HFFc6 (cell line): ENCODE data around the gene GALNT10. TPM values are rescaled to one million over a fixed set of nuclear protein-coding genes. Genes with fewer than 3 reads are reported as not detected.

Experiments
- DNase-seq: peaks from one replicate; pipeline ENCODE4 v3.0.0-alpha.2; 2018
- H3K27ac Mint-ChIP-seq: 2 replicates; pipeline ENCODE4 v1.8.0; 2020; ENCODE audit warnings: mild to moderate bottlenecking, mixed read lengths
- H3K27me3 Mint-ChIP-seq: 2 replicates; pipeline ENCODE4 v1.8.0; 2021; ENCODE audit warnings: mild to moderate bottlenecking, moderate library complexity, mixed read lengths; ENCODE audit not compliant: insufficient read depth
- H3K36me3 Mint-ChIP-seq: 2 replicates; pipeline ENCODE4 v1.8.0; 2021; ENCODE audit warnings: low read depth, mixed read lengths
- H3K4me1 Mint-ChIP-seq: 2 replicates; pipeline ENCODE4 v1.8.0; 2020; ENCODE audit warnings: low read depth, mixed read lengths
- H3K4me3 Mint-ChIP-seq: 2 replicates; pipeline ENCODE4 v1.8.0; 2020; ENCODE audit warnings: mild to moderate bottlenecking, moderate library complexity, mixed read lengths
- H3K9me3 Mint-ChIP-seq: 2 replicates; pipeline ENCODE4 v1.8.0; 2020; ENCODE audit warnings: mild to moderate bottlenecking, mixed read lengths
- total RNA-seq, 6 experiments: library from RNA; stranded (reverse); fragmentation: NEBNext Ultra II Directional; extraction: Animal tissue kit (Norgen Biotek cat#: 25700); gene quantifications; 2 replicates in 1 of 6; 3 replicates in 5 of 6; pipeline ENCODE4 v1.2.3, GENCODE V29; 2021
- TF ChIP-seq, protein P1 (sequence below): fragments of 200-600 bp; sonication (generic); IDR thresholded peaks from 2 replicates; pipeline ENCODE4 v1.5.0; 2021; ENCODE audit warnings: antibody characterized with exemption, mild to moderate bottlenecking

Gene GALNT10
- total RNA-seq, 6 experiments from 2014 or later, result 129 to 161 (median 157) TPM

- H3K4me3 Mint-ChIP-seq, result peak overlapping the region; percentile 73
- H3K4me1 Mint-ChIP-seq, result peaks cover 78% of the 10 kb centered on the region
- H3K36me3 Mint-ChIP-seq, result peaks cover 41% of the 10 kb centered on the region
- TF ChIP-seq, protein P1, sequence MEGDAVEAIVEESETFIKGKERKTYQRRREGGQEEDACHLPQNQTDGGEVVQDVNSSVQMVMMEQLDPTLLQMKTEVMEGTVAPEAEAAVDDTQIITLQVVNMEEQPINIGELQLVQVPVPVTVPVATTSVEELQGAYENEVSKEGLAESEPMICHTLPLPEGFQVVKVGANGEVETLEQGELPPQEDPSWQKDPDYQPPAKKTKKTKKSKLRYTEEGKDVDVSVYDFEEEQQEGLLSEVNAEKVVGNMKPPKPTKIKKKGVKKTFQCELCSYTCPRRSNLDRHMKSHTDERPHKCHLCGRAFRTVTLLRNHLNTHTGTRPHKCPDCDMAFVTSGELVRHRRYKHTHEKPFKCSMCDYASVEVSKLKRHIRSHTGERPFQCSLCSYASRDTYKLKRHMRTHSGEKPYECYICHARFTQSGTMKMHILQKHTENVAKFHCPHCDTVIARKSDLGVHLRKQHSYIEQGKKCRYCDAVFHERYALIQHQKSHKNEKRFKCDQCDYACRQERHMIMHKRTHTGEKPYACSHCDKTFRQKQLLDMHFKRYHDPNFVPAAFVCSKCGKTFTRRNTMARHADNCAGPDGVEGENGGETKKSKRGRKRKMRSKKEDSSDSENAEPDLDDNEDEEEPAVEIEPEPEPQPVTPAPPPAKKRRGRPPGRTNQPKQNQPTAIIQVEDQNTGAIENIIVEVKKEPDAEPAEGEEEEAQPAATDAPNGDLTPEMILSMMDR, result no peak; the same call in 1 of the 2 replicates
- peaks cover 1% of the 10 kb centered on the region; the same call in 1 of the 2 replicates for H3K27me3 Mint-ChIP-seq
- peak; percentile 92 for DNase-seq
- H3K9me3 Mint-ChIP-seq, result no peaks in the 10 kb centered on the region
- H3K27ac Mint-ChIP-seq, result peak overlapping the region; percentile 92
Observed at GRCh38 chr5:154198611-154199230, 8.2 kb downstream of the GALNT10 start.

DNA sequence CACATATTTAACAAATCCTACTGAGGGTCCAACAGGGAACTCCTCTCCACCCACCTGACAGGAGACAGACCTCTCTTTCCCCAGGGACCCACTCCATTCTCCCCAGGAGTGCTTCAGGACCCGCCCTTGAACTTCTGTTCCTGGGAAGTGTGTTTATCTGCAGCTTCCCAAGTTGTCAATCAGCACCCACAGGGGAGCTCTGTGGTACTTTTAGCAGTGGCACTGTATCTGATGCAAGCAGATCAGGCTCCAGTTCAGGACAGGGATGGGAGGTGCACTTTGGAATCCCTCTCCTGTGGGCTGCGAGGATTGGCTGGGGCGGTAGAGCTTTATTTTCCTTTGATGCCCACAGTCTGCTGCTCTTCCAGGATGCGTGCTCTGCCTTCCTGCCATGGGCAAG lies 8.7 kb downstream of the GALNT10 start:
- DNase-seq, result no peak
- no peaks in the 10 kb centered on the region for H3K9me3 Mint-ChIP-seq
- peaks cover 1% of the 10 kb centered on the region; the same call in 1 of the 2 replicates for H3K27me3 Mint-ChIP-seq
- peaks cover 45% of the 10 kb centered on the region for H3K36me3 Mint-ChIP-seq
- H3K27ac Mint-ChIP-seq, result peak overlapping the region; percentile 92
- TF ChIP-seq, protein P1, result no peak
- peak overlapping the region; percentile 73 for H3K4me3 Mint-ChIP-seq
- peaks cover 77% of the 10 kb centered on the region for H3K4me1 Mint-ChIP-seq

GRCh38 chr5:154199671-154200220 lies 9.2 kb downstream of the GALNT10 start:
- Mint-ChIP-seq H3K27me3 (peaks cover 1% of the 10 kb centered on the region; the same call in 1 of the 2 replicates), H3K4me3 (peak overlapping the region; percentile 73), H3K9me3 (no peaks in the 10 kb centered on the region), H3K36me3 (peaks cover 50% of the 10 kb centered on the region), H3K4me1 (peaks cover 77% of the 10 kb centered on the region), H3K27ac (peak overlapping the region; percentile 92)
- TF ChIP-seq, protein P1, result no peak
- DNase-seq, result no peak

- Mint-ChIP-seq H3K4me3 (no peak overlapping the region), H3K36me3 (peaks cover 51% of the 10 kb centered on the region), H3K27me3 (peaks cover 1% of the 10 kb centered on the region; the same call in 1 of the 2 replicates), H3K9me3 (no peaks in the 10 kb centered on the region), H3K4me1 (peaks cover 77% of the 10 kb centered on the region), H3K27ac (peak overlapping the region; percentile 92)
- TF ChIP-seq, protein P1, result no peak
- no peak for DNase-seq
Observed at GRCh38 chr5:154200221-154200620, 9.7 kb downstream of the GALNT10 start.

- DNase-seq, result no peak
- peaks cover 81% of the 10 kb centered on the region for H3K4me1 Mint-ChIP-seq
- H3K9me3 Mint-ChIP-seq, result no peaks in the 10 kb centered on the region
- H3K4me3 Mint-ChIP-seq, result no peak overlapping the region
- TF ChIP-seq, protein P1, result no peak
- peaks cover 1% of the 10 kb centered on the region; the same call in 1 of the 2 replicates for H3K27me3 Mint-ChIP-seq
- H3K36me3 Mint-ChIP-seq, result peaks cover 55% of the 10 kb centered on the region
- no peak overlapping the region; the same call in 1 of the 2 replicates for H3K27ac Mint-ChIP-seq
Observed at GRCh38 chr5:154201108-154201769, 10.7 kb downstream of the GALNT10 start.
